ENCODE measurements around the gene ITPA. TPM values are rescaled to one million over a fixed set of nuclear protein-coding genes. Genes with fewer than 3 reads are reported as not detected.

The ITPA gene
- total RNA-seq, 2 donors from 2014 or later: 35.2 to 67.6 TPM

DNA sequence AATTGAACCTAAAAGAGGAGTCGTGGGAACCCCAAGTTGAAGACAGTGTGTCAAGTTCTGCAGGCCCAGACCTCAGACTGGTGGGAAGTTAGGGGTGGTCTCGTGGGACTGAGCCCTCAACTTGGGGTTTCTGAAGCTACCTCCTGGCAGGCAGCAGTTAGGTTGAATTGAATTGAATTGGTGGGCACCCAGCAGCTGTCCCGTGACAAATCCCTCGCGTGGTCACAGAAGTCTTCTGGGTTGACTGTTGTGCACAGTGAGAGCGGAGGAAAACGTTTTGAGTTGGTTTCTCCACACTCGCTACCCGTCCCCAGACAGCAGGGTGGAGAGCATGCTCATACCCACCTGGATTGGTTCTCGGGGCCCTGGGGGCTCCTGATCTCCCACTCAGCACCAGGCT lies 16.8 kb downstream of the ITPA start:
- Histone ChIP-seq H3K36me3 (no peaks in the 10 kb centered on the region), H3K9ac (ENCODE audit: low read depth in 2 of 2, low read length in 2 of 2) (no peak overlapping the region), H3K27me3 (no peaks in the 10 kb centered on the region), H3K27ac (no peak overlapping the region), H3K9me3 (no peaks in the 10 kb centered on the region), H3K4me1 (no peaks in the 10 kb centered on the region), H3K4me3 (no peak overlapping the region)
- no peak for DNase-seq
- intact Hi-C loops (cut with DNase I): no loop called here
- TF ChIP-seq, protein P1, sequence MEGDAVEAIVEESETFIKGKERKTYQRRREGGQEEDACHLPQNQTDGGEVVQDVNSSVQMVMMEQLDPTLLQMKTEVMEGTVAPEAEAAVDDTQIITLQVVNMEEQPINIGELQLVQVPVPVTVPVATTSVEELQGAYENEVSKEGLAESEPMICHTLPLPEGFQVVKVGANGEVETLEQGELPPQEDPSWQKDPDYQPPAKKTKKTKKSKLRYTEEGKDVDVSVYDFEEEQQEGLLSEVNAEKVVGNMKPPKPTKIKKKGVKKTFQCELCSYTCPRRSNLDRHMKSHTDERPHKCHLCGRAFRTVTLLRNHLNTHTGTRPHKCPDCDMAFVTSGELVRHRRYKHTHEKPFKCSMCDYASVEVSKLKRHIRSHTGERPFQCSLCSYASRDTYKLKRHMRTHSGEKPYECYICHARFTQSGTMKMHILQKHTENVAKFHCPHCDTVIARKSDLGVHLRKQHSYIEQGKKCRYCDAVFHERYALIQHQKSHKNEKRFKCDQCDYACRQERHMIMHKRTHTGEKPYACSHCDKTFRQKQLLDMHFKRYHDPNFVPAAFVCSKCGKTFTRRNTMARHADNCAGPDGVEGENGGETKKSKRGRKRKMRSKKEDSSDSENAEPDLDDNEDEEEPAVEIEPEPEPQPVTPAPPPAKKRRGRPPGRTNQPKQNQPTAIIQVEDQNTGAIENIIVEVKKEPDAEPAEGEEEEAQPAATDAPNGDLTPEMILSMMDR (IDR thresholded peaks at IDR 0.05): no peak

DNA sequence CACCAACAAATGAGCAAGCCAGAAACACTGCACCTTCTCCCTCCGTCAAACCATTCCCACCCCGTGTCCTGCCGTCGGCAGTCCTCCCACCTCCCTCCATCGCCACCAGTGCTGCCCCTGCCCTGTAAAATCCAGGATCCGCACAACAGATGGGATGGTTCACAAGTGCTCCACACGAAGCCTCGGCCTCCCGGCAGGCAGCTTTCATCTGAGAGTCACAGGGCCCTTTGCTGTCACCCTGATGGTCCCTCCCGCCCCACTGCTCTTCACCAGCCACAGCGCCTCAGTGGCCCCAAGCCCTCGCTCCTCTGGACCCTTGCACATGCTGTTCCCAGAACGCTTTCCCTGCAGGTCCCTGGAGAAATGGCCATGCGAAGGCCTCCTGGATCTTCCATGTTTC lies 17.6 kb downstream of the ITPA start:
- Histone ChIP-seq H3K36me3 (no peaks in the 10 kb centered on the region), H3K4me3 (no peak overlapping the region), H3K9me3 (no peaks in the 10 kb centered on the region), H3K27ac (no peak overlapping the region), H3K4me1 (no peaks in the 10 kb centered on the region), H3K27me3 (no peaks in the 10 kb centered on the region), H3K9ac (ENCODE audit: low read depth in 2 of 2, low read length in 2 of 2) (no peak overlapping the region)
- intact Hi-C loops (cut with DNase I): no loop called here
- TF ChIP-seq, protein P1 (IDR thresholded peaks at IDR 0.05): no peak
- no peak for DNase-seq

DNA sequence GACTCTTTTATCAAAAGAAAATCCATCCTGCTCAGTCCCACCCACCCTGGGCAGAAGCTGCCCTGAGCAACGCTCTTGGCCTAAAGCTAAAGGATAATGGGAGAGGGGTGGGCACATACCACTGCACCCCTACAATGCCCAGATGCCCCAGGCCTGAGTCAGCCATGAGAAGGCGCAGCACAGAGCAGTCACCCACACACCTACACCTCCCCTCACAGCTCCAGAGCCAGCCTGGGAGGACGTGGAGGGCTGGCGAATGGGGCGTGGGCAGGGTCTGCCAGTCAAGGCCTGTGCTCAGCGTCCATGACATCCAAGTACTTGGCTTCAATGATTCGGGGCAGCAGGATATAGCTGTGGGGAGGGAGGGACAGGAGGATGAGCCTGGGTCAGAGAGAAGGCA lies 18.2 kb downstream of the ITPA start:
- Histone ChIP-seq H3K4me1 (no peaks in the 10 kb centered on the region), H3K4me3 (no peak overlapping the region), H3K9ac (ENCODE audit: low read depth in 2 of 2, low read length in 2 of 2) (no peak overlapping the region), H3K27me3 (no peaks in the 10 kb centered on the region), H3K36me3 (no peaks in the 10 kb centered on the region), H3K27ac (no peak overlapping the region), H3K9me3 (no peaks in the 10 kb centered on the region)
- intact Hi-C loops (cut with DNase I): no loop called here
- TF ChIP-seq, protein P1 (IDR thresholded peaks at IDR 0.05): no peak
- no peak for DNase-seq

DNA sequence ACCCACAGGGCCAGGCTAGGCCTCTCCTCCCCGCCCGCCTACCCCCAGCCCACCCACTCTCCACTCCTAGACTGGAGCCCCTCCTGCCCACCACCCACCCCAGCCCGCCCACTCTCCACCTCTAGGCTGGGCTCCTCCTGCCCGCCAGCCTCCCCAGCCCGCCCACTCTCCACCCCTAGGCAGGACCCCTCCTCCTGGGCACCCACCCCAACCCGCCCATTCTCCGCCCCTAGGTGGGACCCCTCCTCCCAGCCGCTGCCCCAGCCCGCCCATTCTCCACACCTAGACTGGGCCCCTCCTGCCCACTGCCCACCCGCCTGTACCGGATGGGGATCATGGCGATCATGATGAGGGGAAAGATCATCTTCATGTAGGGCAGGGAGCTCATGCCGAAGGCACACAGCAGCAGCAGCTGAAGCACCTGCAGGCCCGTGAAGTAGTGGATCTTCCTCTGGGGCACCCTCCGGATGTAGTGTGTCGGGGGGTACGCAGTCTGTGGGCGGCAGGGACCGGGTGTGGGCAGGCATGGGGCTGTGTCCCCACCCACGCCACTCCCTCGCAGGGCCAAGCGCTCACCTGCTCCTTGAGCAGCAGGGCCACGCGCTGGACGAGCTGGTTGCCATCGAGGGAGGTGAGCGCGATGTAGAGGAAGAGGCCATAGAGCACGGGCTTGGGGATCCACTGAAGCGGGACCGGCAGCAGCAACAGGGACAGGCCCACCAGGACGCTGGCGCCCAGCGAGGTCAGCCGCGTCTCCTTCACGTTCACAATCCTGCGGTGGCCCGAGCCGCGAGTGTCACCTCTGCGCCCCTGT lies 18.8 kb downstream of the ITPA start:
- H3K27ac ChIP-seq: no peak overlapping the region
- intact Hi-C loops (cut with DNase I): no loop called here
- H3K36me3 ChIP-seq: no peaks in the 10 kb centered on the region
- no peak overlapping the region for H3K4me3 ChIP-seq
- H3K9ac ChIP-seq (ENCODE audit: low read depth in 2 of 2, low read length in 2 of 2): no peak overlapping the region
- no peaks in the 10 kb centered on the region for H3K9me3 ChIP-seq
- no peak for DNase-seq
- H3K4me1 ChIP-seq: no peaks in the 10 kb centered on the region
- TF ChIP-seq, protein P1 (IDR thresholded peaks at IDR 0.05): no peak
- no peaks in the 10 kb centered on the region for H3K27me3 ChIP-seq

DNA sequence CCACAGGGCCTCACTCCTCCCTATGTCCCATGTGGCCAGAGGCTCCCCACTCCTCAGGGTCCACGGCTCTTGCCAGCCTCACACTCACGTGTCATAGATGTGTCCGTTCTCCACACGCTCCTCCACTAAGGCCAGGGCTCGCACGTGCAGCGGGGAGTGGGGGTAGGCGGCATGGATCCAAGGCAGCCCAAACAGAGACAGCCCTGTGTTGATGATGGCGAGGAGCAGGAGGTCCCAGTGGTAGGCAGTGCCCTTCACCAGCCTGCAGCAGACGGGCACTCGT lies 19.4 kb downstream of the ITPA start:
- no peak overlapping the region for H3K27ac ChIP-seq
- H3K36me3 ChIP-seq: no peaks in the 10 kb centered on the region
- no peak overlapping the region for H3K4me3 ChIP-seq
- H3K9me3 ChIP-seq: no peaks in the 10 kb centered on the region
- no peak overlapping the region for H3K9ac ChIP-seq (ENCODE audit: low read depth in 2 of 2, low read length in 2 of 2)
- no peak for DNase-seq
- TF ChIP-seq, protein P1 (IDR thresholded peaks at IDR 0.05): no peak
- H3K4me1 ChIP-seq: no peaks in the 10 kb centered on the region
- intact Hi-C loops (cut with DNase I): no loop called here
- no peaks in the 10 kb centered on the region for H3K27me3 ChIP-seq

All from colonic mucosa (tissue), 4 donors.